ENCODE data around the gene TKT. TPM values are rescaled to one million over a fixed set of nuclear protein-coding genes. Genes with fewer than 3 reads are reported as not detected.

Gene TKT
- total RNA-seq, 1 donor from 2014 or later, result 48.1 TPM

Other genes with a start within 250 kb of the TKT start
- 14.9 TPM for gene SFMBT1, start 209.9 kb downstream of the TKT start, total RNA-seq
- gene RFT1, start 125.6 kb downstream of the TKT start, total RNA-seq, result 11.0 TPM
- gene PRKCD, start 94.8 kb downstream of the TKT start, total RNA-seq, result 16.9 TPM
- 17.7 TPM for gene DCP1A, start 91.5 kb upstream of the TKT start, total RNA-seq
- gene CACNA1D, start 238.6 kb upstream of the TKT start, total RNA-seq, result 1.1 TPM

Data from Right ventricle myocardium inferior (tissue), 1 donor.